ENCODE measurements around the gene NRXN3. TPM values are rescaled to one million over a fixed set of nuclear protein-coding genes. Genes with fewer than 3 reads are reported as not detected.

The NRXN3 gene
- total and polyA plus RNA-seq, 2 experiments from 2014 or later: 1.0 to 1.8 TPM

GRCh38 chr14:79242666-79243065 is 1072.5 kb downstream of the NRXN3 start:
- Histone ChIP-seq H4K20me1 (replicated peaks; ENCODE audit: insufficient read depth) (no peaks in the 10 kb centered on the region), H3K4me1 (ENCODE audit: insufficient read depth) (no peaks in the 10 kb centered on the region), H3K79me2 (replicated peaks; ENCODE audit: insufficient read depth) (no peaks in the 10 kb centered on the region), H3K36me3 (ENCODE audit: insufficient read depth) (no peaks in the 10 kb centered on the region), H3K9me2 (ENCODE audit: insufficient read depth) (no peaks in the 10 kb centered on the region), H2AFZ (no peak overlapping the region), H3K4me3 (no peak overlapping the region), H3K4me2 (no peak overlapping the region), H3F3A (replicated peaks; ENCODE audit: low read depth) (no peaks in the 10 kb centered on the region), H3K27ac (ENCODE audit: low read depth) (no peak overlapping the region), H3K27me3 (ENCODE audit: insufficient read depth) (no peaks in the 10 kb centered on the region)
- DNase-seq (ENCODE audit: low spot score) (no peak), ATAC-seq (no peak)
- H3K36me3 Mint-ChIP-seq (ENCODE audit: low read depth): no peaks in the 10 kb centered on the region; the same call in 2 of the 3 replicates
- H3K9me3 Mint-ChIP-seq: peaks cover 4% of the 10 kb centered on the region; the same call in 2 of the 3 replicates
- H3K4me3 Mint-ChIP-seq: no peak overlapping the region
- peaks cover 2% of the 10 kb centered on the region for H3K27me3 Mint-ChIP-seq (ENCODE audit: insufficient read depth, low read depth, poor library complexity)
- H3K27ac Mint-ChIP-seq: no peak overlapping the region
- no peak for TF ChIP-seq JUNB (IDR thresholded peaks at IDR 0.05; ENCODE audit: unreplicated experiment)
- TF ChIP-seq CTCF (conservative IDR thresholded peaks at IDR 0.05; ENCODE audit: low read depth in 2 of 2): no peak
- TF ChIP-seq EZH2 (IDR thresholded peaks at IDR 0.05; ENCODE audit: low read depth, unreplicated experiment): no peak
- TF ChIP-seq ZNF462 (CRISPR knock-in tag; IDR thresholded peaks at IDR 0.05): no peak
- TF ChIP-seq ETS1 (IDR thresholded peaks at IDR 0.05): no peak
- TF ChIP-seq EZH2phosphoT487 (IDR thresholded peaks at IDR 0.05; ENCODE audit: unreplicated experiment): no peak
- TF ChIP-seq ZNF114 (CRISPR knock-in tag; IDR thresholded peaks at IDR 0.05): no peak
- TF ChIP-seq STAT1 (IDR thresholded peaks at IDR 0.05; ENCODE audit: unreplicated experiment): no peak
- no peak for TF ChIP-seq NANOG (IDR thresholded peaks at IDR 0.05; ENCODE audit: borderline replicate concordance)
- TF ChIP-seq CREB1 (CRISPR knock-in tag; IDR thresholded peaks at IDR 0.05; ENCODE audit: low read depth): no peak
- no peaks in the 10 kb centered on the region for H3K4me1 Mint-ChIP-seq

Data from GM23338 (cell line).